ENCODE data around the gene LRRK1. TPM values are rescaled to one million over a fixed set of nuclear protein-coding genes. Genes with fewer than 3 reads are reported as not detected.

Gene LRRK1
- total RNA-seq, 4 donors from 2014 or later, result 52.7 to 107 (median 82.7) TPM

DNA sequence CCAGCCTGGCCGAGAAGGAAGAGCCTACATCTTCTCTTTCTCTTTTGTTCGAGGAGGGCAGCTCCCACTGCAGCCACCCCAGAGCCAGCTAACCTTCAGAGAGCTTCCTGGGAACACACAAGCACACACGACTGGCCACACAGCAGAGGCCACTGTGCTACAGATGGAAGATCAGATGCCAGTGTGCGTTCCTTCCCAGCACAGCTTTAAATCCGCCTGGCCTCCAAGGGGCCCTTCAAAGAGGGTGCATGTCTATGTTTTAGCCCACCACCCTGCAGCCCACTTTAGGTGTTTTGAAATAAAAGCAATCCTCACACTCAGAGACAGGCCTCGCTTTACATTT lies 27.2 kb upstream of the LRRK1 start:
- in situ Hi-C loops (cut with MboI; ENCODE audit: low pct_ligation_motif_present in 1 of 4, low pct_unique_long_range_greater_than_20kb in 1 of 4, low sequenced_read_pairs in 3 of 4) (no loop called here), intact Hi-C loops (cut with DNase I; ENCODE audit: low total_unique reads) (no loop called here)
- peaks cover 0 to 11% (median 5%) of the 10 kb centered on the region in 4 donors for H3K4me1 ChIP-seq
- H3K27ac ChIP-seq, result no peak overlapping the region
- no peak for DNase-seq
- H3K27me3 ChIP-seq, result peaks cover 28% of the 10 kb centered on the region
- no peaks in the 10 kb centered on the region for H3K36me3 ChIP-seq
- 77 to 83% methylated on average over 1 to 6 of the region's 6 CpGs for WGBS, 2 donors (ENCODE audit: low coverage in 1 of 2)
- H3K9me3 ChIP-seq, result no peaks in the 10 kb centered on the region
- no peak overlapping the region for H3K4me3 ChIP-seq
- TF ChIP-seq POLR2A (IDR thresholded peaks at IDR 0.05), result no peak
- TF ChIP-seq POLR2AphosphoS5 (IDR thresholded peaks at IDR 0.05), result no peak
- no peak for TF ChIP-seq EP300 (IDR thresholded peaks at IDR 0.05; ENCODE audit: low read depth)

DNA sequence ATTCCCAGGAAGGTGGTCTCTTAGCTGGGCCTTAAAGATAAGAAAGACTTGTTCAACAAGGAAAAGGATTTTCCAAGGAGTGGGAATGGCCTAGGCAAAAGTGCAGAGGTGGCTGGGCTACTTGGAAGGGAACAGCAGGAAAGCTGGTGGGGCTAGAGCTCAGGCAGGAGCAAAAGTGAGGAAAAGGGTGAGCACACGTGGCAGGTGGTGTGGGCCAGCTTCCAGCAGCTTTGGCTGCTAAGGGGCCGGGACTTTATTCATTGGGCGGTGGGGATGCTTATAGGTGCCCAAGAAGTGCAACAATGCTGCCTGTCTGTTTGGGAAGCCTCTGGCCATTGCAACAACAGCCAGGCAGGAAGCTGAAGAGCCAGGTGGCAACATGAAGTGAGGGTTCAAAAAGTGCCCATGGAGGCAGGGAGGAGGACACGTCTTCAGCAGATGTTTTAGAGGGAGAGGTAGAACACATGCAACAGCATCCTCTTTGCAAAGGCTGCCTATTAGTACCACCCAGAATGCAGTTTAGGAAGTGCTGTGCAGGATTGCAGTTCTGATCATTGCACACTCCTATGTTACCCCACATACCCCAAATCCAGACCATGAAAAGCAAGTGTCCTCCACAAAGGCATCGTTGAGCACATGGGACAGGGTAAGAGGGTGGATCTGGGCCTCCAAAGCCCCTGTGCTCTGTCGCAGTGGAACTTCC lies 25.7 kb upstream of the LRRK1 start:
- no peak for DNase-seq
- intact Hi-C loops (cut with DNase I; ENCODE audit: low total_unique reads) (no loop called here), in situ Hi-C loops (cut with MboI; ENCODE audit: low pct_ligation_motif_present in 1 of 4, low pct_unique_long_range_greater_than_20kb in 1 of 4, low sequenced_read_pairs in 3 of 4) (no loop called here)
- no peak overlapping the region for H3K27ac ChIP-seq
- no peaks in the 10 kb centered on the region for H3K36me3 ChIP-seq
- H3K4me1 ChIP-seq, result peaks cover 0 to 11% (median 5%) of the 10 kb centered on the region in 4 donors
- peaks cover 24% of the 10 kb centered on the region for H3K27me3 ChIP-seq
- TF ChIP-seq EP300 (IDR thresholded peaks at IDR 0.05; ENCODE audit: low read depth) (no peak), POLR2A (IDR thresholded peaks at IDR 0.05) (no peak), POLR2AphosphoS5 (IDR thresholded peaks at IDR 0.05) (no peak)
- TF ChIP-seq, protein P1, sequence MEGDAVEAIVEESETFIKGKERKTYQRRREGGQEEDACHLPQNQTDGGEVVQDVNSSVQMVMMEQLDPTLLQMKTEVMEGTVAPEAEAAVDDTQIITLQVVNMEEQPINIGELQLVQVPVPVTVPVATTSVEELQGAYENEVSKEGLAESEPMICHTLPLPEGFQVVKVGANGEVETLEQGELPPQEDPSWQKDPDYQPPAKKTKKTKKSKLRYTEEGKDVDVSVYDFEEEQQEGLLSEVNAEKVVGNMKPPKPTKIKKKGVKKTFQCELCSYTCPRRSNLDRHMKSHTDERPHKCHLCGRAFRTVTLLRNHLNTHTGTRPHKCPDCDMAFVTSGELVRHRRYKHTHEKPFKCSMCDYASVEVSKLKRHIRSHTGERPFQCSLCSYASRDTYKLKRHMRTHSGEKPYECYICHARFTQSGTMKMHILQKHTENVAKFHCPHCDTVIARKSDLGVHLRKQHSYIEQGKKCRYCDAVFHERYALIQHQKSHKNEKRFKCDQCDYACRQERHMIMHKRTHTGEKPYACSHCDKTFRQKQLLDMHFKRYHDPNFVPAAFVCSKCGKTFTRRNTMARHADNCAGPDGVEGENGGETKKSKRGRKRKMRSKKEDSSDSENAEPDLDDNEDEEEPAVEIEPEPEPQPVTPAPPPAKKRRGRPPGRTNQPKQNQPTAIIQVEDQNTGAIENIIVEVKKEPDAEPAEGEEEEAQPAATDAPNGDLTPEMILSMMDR (IDR thresholded peaks at IDR 0.05), result no peak
- no peaks in the 10 kb centered on the region for H3K9me3 ChIP-seq
- 85 to 87% methylated on average over 4 to 6 of the region's 6 CpGs for WGBS, 2 donors (ENCODE audit: low coverage in 1 of 2)
- no peak overlapping the region for H3K4me3 ChIP-seq

DNA sequence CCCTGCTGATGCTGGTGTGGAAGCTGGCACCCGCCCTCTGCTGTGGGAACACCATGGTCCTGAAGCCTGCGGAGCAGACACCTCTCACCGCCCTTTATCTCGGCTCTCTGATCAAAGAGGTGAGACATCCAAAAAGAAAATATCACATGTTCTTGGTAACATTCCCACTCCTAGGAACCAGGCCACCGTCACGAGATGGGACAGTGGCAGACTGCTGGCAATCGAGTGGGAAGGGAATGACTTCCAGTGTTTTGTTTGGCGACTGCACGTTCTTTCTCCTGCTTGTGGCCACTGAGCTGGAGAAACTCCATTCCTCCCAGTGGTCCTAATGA lies 25.2 kb upstream of the LRRK1 start:
- no peaks in the 10 kb centered on the region for H3K36me3 ChIP-seq
- DNase-seq, result no peak
- H3K27me3 ChIP-seq, result peaks cover 19% of the 10 kb centered on the region
- no peak overlapping the region for H3K27ac ChIP-seq
- H3K4me1 ChIP-seq, result peaks cover 0 to 9% (median 4%) of the 10 kb centered on the region in 4 donors
- no peaks in the 10 kb centered on the region for H3K9me3 ChIP-seq
- in situ Hi-C loops (cut with MboI; ENCODE audit: low pct_ligation_motif_present in 1 of 4, low pct_unique_long_range_greater_than_20kb in 1 of 4, low sequenced_read_pairs in 3 of 4), result no loop called here
- TF ChIP-seq, protein P1 (IDR thresholded peaks at IDR 0.05), result no peak
- TF ChIP-seq EP300 (IDR thresholded peaks at IDR 0.05; ENCODE audit: low read depth) (no peak), POLR2A (IDR thresholded peaks at IDR 0.05) (no peak), POLR2AphosphoS5 (IDR thresholded peaks at IDR 0.05) (no peak)
- WGBS, 2 donors (ENCODE audit: low coverage in 1 of 2), result 88 to 96% methylated on average over 4 to 9 of the region's 9 CpGs
- H3K4me3 ChIP-seq, result no peak overlapping the region
- intact Hi-C loops (cut with DNase I; ENCODE audit: low total_unique reads), result no loop called here

DNA sequence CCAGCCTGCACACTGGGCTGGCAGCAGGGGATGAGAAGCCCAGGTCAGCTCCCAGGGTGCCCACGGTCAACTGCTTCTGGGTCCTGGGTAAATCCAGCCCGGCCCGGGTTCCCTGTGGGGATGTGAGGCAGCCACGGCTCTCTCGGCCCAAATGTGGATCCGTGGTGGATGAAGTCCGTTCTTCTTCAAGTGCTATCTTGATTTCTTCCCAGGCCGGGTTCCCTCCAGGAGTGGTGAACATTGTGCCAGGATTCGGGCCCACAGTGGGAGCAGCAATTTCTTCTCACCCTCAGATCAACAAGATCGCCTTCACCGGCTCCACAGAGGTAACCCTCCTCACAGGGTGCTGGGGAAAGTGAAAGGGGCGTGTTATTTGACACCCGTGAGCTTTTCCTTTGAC lies 23.4 kb upstream of the LRRK1 start:
- H3K27me3 ChIP-seq, result peaks cover 3% of the 10 kb centered on the region
- in situ Hi-C loops (cut with MboI; ENCODE audit: low pct_ligation_motif_present in 1 of 4, low pct_unique_long_range_greater_than_20kb in 1 of 4, low sequenced_read_pairs in 3 of 4), result no loop called here
- no peak for DNase-seq
- TF ChIP-seq EP300 (IDR thresholded peaks at IDR 0.05; ENCODE audit: low read depth) (no peak), POLR2AphosphoS5 (IDR thresholded peaks at IDR 0.05) (no peak), POLR2A (IDR thresholded peaks at IDR 0.05) (no peak)
- TF ChIP-seq, protein P1 (IDR thresholded peaks at IDR 0.05), result no peak
- WGBS, 2 donors (ENCODE audit: low coverage in 1 of 2), result 88 to 93% methylated on average over 3 to 13 of the region's 13 CpGs
- no peak overlapping the region for H3K4me3 ChIP-seq
- H3K9me3 ChIP-seq, result no peaks in the 10 kb centered on the region
- H3K27ac ChIP-seq, result no peak overlapping the region
- peaks cover 0 to 17% (median 7%) of the 10 kb centered on the region in 4 donors for H3K4me1 ChIP-seq
- H3K36me3 ChIP-seq, result no peaks in the 10 kb centered on the region
- intact Hi-C loops (cut with DNase I; ENCODE audit: low total_unique reads), result no loop called here

Measured in transverse colon (tissue), 4 donors.